Stimulated activated CD8-positive, alpha-beta memory T cell treated with anti-CD3 and anti-CD28 coated beads, Interleukin-4, amount 100 ng/mL, for 48 hours (primary cell): ENCODE results near the gene ENTREP1.

Source experiments
- DNase-seq: peaks from one replicate; pipeline ENCODE4 v3.0.0-alpha.2; 2020

Gene ENTREP1

DNA sequence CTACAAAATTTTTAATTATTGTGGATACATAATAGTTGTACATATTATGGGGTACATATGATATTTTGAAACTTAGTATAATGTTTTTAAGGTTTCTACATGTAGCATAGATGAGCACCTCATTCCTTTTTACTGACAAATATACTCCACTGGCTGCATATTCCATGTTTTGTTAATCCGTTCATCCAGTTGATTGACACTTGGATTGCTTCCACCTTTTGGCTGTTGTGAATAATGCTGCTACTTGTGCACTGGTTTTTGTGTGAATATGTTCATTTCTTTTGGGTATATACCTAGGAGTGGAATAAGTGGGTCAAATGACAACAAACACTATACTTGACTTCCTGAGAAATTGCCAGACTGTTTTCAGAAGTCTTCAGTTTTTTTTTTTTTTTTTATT is 2.8 kb upstream of the ENTREP1 start:
- DNase-seq: no peak

DNA sequence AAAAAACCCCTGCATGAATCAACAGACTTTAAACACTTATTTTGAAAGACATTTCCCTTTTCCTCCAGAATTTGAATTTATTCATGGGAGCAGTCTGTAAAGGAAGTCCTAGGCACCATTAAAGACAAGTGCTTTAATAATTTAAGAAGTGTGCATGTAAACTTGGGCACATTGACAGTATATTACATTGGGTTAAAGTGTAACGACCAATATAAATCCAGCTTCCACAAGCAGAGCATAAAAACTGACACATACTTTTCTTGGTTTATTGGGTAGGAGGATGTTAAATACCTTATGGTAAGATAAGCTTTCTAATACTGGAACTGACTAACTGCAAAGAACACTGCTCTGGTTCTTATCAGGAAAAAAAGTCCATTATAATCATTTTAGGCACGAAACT is 1.2 kb upstream of the ENTREP1 start:
- no peak for DNase-seq

- DNase-seq: no peak
These were observed 596 bp downstream of the ENTREP1 start for GRCh38 chr9:69325409-69326212.

DNA sequence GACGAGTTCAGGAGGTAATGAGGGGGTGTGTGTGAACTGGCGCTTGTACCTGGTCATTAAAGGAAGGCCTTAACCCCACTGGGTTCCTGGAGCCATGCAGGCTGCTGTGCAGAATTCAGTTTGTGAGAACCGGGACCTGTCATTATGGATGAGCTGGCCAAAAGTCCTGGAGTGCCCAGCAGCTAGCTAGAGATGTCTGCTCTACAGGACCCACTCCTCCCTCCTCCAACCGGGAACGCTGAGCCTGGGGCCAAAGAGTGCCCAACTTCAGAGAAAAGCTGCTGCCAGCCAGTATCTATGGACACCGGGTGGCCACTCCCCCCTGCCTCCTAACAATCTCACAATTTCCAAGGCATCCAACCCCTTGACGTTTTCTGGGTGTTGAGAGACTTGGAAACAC is 1.2 kb downstream of the ENTREP1 start:
- DNase-seq: no peak

DNA sequence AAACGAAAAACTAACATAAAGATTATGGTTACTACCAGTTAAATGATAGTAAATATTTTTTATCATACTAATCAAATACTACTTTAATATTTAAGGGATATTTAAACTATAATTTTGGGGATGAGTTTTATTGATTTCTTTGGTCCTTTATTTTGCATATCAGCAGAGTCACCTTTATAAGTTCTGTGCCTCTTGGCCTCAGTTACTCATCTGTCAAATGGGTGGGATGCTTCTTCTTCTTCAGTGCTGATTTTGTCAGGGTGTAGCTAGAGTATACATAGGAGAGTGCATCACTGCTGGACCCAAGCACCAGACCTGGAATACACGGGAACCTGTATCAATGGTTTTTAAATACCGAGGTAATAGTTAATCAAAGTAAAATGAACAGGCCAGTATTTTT is 5.6 kb downstream of the ENTREP1 start:
- DNase-seq: no peak

DNA sequence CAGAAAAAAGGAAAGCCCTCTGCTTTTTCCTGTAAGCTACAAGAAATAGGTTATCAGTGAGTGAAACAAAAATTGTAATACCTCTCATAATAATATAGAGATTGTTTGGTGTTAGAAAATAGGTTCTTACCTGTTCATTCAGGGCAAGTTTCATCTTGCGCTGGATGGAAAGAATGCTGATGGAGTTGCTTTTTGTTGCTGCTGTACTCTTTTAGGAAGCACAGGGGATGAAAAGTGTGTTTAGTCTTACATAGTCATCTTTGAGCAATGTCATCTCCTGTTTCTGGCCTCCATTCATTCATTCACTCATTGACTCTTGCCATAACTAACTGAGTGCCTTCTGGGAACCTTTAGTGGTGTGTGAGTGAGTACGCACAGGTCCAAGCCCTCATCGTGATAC is 6.4 kb downstream of the ENTREP1 start:
- no peak for DNase-seq

DNA sequence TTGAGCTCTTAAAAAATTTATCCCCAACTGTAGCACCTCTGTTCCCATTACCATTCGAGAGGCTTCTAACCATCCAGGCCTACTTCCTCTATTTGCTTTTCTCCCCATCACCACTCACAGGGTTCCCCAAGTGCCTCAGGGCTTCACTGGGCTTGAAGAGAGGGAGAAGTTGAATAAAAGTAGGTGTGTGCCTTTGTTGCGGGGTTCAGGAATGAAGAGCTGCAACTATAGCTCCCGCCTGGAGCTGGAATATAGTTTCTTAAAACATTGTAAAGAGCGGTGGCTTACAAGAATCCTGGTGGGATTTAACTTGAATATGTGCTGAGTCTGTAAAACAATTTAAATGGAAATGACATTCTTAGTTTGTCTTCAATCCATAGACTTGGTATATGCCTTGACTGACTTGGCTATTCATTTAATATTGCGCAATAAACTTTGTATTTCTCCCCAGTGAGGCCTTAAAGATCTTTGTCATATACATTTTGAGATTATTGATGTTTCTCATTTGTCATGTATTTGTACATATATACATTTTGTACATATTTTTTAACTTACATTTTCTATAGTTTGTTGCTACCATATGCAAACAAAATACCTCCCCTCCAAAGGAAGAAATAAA is 7.2 kb downstream of the ENTREP1 start:
- DNase-seq: no peak

GRCh38 chr9:69333716-69334115 is 8.7 kb downstream of the ENTREP1 start:
- no peak for DNase-seq

GRCh38 chr9:69334317-69334716 is 9.3 kb downstream of the ENTREP1 start:
- DNase-seq: no peak

- DNase-seq: no peak
These were observed 14.6 kb downstream of the ENTREP1 start for GRCh38 chr9:69339620-69340019.

DNA sequence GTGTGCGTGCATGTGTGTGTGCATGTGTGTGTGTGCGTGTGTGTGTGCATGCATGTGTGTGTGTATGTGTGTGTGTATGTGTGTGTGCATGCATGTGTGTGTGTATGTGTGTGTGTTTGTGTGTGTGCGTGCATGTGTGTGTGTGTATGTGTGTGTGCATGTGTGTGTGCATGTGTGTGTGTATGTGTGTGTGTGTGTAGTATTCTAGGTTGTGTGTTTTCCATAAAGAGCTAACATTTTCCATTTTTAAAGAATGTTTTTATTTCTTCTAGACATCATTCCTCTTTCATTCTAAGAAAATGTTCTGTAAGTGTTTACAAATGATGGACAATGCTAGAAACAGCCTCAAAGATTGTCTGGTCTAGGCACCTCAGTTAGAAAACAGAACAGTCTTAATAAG is 15.6 kb downstream of the ENTREP1 start:
- DNase-seq: no peak

- no peak for DNase-seq
These were observed 17.8 kb downstream of the ENTREP1 start for GRCh38 chr9:69342769-69343168.

DNA sequence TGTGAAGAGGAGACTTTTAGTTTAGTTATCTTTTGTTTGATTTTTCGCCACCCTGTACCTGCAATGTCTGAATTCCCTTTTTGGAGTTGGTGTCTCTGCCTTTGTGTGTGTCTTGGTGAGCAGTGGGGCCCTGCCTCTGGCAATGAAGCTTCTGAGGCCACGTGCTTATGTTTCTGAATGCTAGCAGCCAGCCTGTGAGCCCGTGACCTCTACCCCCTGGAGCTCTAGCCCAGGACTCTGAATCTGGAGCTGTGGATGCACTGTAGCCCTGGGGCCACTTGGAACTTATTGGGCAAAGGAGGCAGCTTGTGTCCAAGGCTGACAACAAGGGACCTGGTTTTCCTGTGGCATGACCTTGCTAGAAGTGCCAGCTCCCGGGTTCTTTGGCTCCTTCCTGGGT is 19.4 kb downstream of the ENTREP1 start:
- DNase-seq: no peak

- DNase-seq: no peak
These were observed 21.8 kb downstream of the ENTREP1 start for GRCh38 chr9:69346596-69347390.

- DNase-seq: no peak
These were observed 22.6 kb downstream of the ENTREP1 start for GRCh38 chr9:69347607-69348006.

DNA sequence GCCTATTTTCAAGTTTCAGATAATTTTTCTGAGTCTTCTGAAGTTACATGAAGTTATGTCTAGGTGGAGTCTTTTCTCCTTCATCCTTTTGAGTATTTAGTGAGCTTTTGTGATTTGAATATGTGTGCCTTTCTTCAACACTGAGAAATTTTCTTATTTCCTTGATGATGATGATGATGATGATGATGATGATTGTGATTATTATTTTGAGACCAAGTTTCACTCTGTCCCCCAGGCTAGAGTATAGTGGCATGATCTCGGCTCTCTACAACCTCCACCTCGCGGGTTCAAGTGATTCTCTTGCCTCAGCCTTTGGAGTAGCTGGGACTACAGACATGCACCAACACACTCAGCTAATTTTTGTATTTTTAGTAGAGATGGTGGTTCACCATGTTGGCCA is 26.2 kb downstream of the ENTREP1 start:
- no peak for DNase-seq

DNA sequence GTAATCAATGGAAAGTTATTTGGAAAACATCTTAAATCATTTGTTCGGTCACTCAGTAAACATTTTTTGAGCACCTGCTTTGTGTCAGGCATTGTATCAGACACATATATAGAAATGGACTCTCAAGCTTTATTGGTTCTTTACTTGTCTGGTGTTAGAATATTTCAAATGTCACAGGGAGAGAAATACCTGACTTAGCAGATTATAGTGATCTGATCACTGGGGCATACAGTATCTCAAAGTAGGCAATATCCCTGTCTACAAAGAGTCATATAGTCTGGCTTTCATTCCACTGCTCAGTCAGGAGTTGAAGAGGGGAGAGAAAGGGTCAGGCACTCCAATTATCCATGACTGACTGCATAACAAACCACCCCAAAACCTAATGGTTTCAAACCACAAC is 30.2 kb downstream of the ENTREP1 start:
- DNase-seq: no peak

GRCh38 chr9:69357030-69357775 is 32.2 kb downstream of the ENTREP1 start:
- DNase-seq: no peak

DNA sequence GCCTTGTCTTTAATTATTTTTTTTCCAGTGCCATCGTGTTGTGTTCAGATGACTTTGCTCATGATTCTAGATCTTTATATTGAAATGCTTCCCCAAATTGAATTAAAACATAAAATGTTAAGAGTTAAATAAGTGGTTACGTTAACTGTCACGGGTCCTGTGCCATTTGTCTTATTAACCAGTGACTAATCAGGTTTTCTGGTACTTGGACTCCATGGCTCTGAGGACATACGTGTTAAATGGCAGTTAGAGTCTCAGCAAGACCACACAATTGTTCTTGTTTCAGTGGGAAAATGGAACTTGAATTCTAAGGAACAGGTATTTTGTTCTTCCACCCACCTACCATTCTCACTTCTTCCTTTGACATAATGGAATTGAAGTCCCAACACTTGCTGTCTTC is 32.8 kb downstream of the ENTREP1 start:
- DNase-seq: no peak

DNA sequence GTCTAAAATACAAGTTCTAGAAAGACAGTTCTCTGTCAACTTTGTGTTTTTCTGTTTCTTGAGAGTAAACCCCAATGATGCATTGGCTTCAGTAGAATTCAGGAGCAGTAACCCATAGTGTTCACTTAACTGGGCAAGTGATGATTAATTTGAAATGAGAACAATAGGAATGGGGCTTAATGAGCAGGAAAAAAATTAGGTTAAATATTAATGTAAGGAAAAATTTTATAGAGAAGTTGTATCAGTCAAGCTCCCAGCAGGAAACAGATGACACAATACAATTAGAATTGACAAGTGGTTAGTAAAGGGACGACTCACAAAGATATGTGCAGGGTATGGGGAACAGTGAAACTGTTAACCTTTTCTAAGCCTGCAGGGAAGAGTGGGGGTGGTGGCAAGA is 38.2 kb downstream of the ENTREP1 start:
- DNase-seq: no peak

- no peak for DNase-seq
These were observed 39.6 kb downstream of the ENTREP1 start for GRCh38 chr9:69364510-69365150.

- no peak for DNase-seq
These were observed 45.4 kb downstream of the ENTREP1 start for GRCh38 chr9:69370430-69370829.

DNA sequence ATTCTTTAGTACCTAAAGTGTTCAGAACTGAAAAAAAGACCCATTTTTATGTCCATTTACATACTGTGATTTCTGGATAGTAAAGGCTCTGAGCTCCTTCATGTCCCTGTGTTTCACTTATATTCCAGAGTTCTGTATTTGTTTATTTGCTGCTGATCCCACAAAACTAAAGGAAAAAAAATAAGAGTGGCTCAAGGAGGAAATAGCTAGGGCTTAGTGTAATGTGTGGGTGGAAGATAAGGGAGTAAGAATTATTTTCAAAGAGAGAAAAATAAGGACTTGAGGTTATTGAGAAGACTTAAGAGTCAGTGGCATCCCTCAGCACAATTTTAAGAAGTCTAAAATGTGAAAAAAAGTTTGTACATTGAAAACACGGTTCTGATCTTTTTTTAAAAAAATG is 46.0 kb downstream of the ENTREP1 start:
- no peak for DNase-seq
